Activated CD4-positive, alpha-beta T cell treated with anti-CD3 and anti-CD28 coated beads, Interleukin-2, Interleukin-4, amounts not matched to agents 100 ng/mL and 50 ng/mL, durations not matched to agents 16 hours and 8 hours (primary cell): ENCODE measurements around the gene RNF213.

Source experiments
- DNase-seq: peaks from one replicate; pipeline ENCODE4 v3.0.0-alpha.2; 2020; ENCODE audit warnings: low spot score

The RNF213 gene

GRCh38 chr17:80374039-80374731 lies 113.5 kb downstream of the RNF213 start:
- no peak for DNase-seq

GRCh38 chr17:80374732-80375585 lies 114.3 kb downstream of the RNF213 start:
- no peak for DNase-seq

GRCh38 chr17:80376531-80376930 lies 115.9 kb downstream of the RNF213 start:
- DNase-seq = no peak

- no peak for DNase-seq
Measured at GRCh38 chr17:80377798-80378197, 117.1 kb downstream of the RNF213 start.

GRCh38 chr17:80379348-80379747 lies 118.7 kb downstream of the RNF213 start:
- no peak for DNase-seq

GRCh38 chr17:80380068-80380467 lies 119.4 kb downstream of the RNF213 start:
- DNase-seq = no peak

GRCh38 chr17:80380555-80381002 lies 119.9 kb downstream of the RNF213 start:
- no peak for DNase-seq

GRCh38 chr17:80381416-80381923 lies 120.8 kb downstream of the RNF213 start:
- DNase-seq = no peak

- DNase-seq = no peak
Measured at GRCh38 chr17:80382446-80382845, 121.8 kb downstream of the RNF213 start.

GRCh38 chr17:80382956-80383355 lies 122.3 kb downstream of the RNF213 start:
- DNase-seq = no peak

- no peak for DNase-seq
Measured at GRCh38 chr17:80384078-80384960, 123.7 kb downstream of the RNF213 start.

GRCh38 chr17:80385046-80385445 lies 124.4 kb downstream of the RNF213 start:
- no peak for DNase-seq

- no peak for DNase-seq
Measured at GRCh38 chr17:80386341-80386740, 125.7 kb downstream of the RNF213 start.

GRCh38 chr17:80387071-80387470 lies 126.4 kb downstream of the RNF213 start:
- no peak for DNase-seq

GRCh38 chr17:80388175-80388574 lies 127.5 kb downstream of the RNF213 start:
- no peak for DNase-seq

GRCh38 chr17:80388601-80389000 lies 127.9 kb downstream of the RNF213 start:
- no peak for DNase-seq

GRCh38 chr17:80389011-80389995 lies 128.7 kb downstream of the RNF213 start:
- DNase-seq = no peak

- no peak for DNase-seq
Measured at GRCh38 chr17:80393241-80393890, 132.7 kb downstream of the RNF213 start.

GRCh38 chr17:80393961-80394360 lies 133.3 kb downstream of the RNF213 start:
- DNase-seq = no peak

GRCh38 chr17:80394629-80395216 lies 134.1 kb downstream of the RNF213 start:
- DNase-seq = no peak
